ENCODE data around the gene PAIP2B.
"Not testable (repeated sequence)": the region's sequence is repeated elsewhere in the genome, so short reads cannot be mapped to it uniquely, and the experiment has no call there.

Gene PAIP2B, protein sequence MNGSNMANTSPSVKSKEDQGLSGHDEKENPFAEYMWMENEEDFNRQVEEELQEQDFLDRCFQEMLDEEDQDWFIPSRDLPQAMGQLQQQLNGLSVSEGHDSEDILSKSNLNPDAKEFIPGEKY

DNA sequence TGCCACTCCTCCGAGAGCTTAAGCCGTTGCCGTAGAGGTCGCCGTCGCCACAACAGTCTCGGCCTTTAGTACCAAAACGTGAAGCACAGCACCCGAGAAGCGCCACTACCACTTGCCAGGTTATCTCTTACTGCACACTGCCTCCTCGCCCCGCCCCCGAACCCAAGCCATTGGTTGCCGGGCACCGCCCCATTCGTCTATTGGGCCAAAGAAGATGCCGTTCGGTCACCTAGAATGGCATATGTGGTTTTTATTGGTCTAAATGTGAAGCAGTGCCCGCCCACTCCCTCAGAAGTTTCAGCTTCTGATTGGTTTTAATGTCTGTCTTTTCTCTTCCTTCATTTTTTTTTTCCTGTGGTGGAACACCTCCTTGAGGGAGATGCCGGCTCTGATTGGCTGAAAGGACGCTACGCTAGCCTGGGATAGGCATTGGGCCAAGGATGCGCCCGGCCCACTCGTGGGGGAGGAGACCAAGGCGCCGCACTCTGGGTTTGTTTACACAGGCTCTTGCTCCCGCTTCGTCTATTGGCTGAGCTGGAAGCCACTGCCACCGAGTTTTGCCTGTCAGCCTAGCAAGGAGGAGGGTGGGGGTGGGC is at the start of gene PAIP2B:
Gene PAIP2B (minus strand): TSS at position 139 of the 596 bp plus-strand sequence. CDS start 24,514 bp downstream, outside the sequence.
- peak; percentile 100 for DNase-seq
- in situ Hi-C loops (cut with HindIII; ENCODE audit: low pct_ligation_motif_present, low pct_unique_long_range_greater_than_20kb, low sequenced_read_pairs) = no loop called here

DNA sequence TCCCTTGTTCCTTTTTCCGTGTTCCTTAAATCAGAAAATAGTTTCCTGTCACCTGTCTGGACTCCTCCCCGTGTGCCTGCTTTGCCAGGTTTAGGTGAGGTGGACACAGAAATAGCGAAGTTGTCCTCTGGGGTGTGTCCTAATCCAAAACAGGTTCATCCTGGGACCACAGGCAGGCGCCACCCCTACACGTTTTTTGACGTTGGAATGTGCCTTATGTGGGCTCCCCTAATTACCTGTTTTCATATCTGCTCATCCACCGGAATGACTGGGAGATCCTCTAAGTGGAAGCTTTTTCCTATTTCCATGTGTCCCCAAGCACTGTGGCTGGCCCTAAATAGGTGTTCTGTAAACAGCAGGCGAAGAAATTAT is 49.0 kb upstream of the PAIP2B start:
- no peak for DNase-seq
- in situ Hi-C loops (cut with HindIII; ENCODE audit: low pct_ligation_motif_present, low pct_unique_long_range_greater_than_20kb, low sequenced_read_pairs) = no loop called here

DNA sequence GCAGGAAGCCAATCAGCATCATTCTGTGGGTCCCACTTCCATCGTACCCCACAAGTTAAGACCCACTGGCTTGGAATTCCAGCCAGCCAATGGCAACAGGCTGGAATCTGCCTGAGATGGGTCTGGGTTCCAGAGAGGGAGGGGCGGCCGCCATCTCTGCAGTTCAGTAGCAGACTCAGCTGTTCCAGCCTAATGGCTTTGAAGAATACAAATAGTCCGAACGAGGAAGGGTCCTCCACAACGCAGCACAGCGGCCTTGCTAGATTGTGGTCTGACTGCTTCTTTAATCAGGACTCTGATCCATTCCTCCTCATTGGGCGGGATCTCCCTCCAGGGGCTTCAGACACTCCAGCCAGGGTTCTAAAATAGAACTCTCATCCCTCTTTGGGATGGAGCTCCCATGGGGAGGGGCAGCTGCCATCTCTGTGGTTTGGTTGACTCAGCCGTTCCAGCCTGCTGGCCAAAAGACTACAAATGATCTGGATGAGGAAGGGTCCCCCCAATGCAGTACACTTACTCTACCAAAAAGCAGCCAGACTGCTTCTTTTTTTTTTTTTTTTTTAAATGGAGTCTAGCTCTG is 42.7 kb upstream of the PAIP2B start:
- DNase-seq = no peak
- in situ Hi-C loops (cut with HindIII; ENCODE audit: low pct_ligation_motif_present, low pct_unique_long_range_greater_than_20kb, low sequenced_read_pairs) = no loop called here

DNA sequence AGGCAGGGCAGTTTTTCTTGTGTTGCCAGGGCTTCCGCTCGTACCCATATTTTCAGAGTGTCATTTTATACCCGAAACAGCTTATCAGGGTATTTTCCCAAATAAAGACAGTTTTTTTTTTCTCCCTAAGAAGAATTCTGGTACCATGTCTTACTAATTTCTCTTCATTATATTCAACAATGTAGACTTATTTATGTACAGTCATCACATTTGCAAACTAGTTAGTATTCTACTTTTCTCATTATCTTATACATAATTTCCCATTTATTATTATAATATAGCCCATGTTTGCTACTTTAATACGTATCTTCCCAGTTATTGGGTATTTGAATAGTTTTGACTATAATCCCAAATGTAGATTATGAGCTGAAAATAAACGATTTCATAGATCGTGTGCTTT is 36.5 kb upstream of the PAIP2B start:
- no peak for DNase-seq
- in situ Hi-C loops (cut with HindIII; ENCODE audit: low pct_ligation_motif_present, low pct_unique_long_range_greater_than_20kb, low sequenced_read_pairs) = no loop called here

DNA sequence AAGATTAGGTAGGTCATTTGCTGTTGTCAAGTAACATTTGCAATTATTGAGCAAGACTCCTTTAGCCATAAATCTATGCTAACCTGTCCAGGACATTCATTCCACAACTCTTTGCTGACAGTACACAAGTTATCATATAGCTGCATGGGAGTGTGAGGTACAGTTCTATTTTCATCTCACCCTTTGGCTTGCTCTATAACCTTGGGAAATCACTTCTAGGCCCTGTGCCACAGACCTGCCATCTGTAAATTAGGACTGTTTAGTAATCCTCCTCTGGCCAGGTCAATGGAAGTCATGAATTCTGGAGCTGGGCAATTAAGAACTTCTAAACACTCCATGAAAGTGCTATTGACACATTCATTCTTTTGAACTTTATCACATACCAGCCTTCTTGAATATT is 34.6 kb upstream of the PAIP2B start:
- DNase-seq = no peak
- in situ Hi-C loops (cut with HindIII; ENCODE audit: low pct_ligation_motif_present, low pct_unique_long_range_greater_than_20kb, low sequenced_read_pairs) = no loop called here

DNA sequence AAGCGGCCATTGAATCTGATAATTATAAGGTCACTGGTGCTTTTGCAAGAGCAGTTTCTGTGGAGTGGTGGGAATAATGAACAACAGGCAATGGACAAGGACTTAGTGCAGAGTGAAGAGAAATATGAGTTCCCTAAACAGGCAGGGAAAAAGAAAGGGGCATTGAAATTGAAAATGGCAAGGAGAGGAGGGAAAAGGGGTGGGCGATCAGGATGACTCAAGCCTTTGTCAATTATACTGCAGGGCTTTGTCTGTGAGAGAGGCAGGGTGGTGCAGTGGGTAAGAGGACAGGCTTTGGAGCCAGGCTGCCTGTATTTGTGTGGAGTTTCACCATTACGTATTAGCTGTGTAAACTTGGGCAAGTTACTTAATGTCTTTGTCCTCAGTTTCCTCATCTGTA is 29.5 kb upstream of the PAIP2B start:
- DNase-seq = no peak
- in situ Hi-C loops (cut with HindIII; ENCODE audit: low pct_ligation_motif_present, low pct_unique_long_range_greater_than_20kb, low sequenced_read_pairs) = no loop called here

DNA sequence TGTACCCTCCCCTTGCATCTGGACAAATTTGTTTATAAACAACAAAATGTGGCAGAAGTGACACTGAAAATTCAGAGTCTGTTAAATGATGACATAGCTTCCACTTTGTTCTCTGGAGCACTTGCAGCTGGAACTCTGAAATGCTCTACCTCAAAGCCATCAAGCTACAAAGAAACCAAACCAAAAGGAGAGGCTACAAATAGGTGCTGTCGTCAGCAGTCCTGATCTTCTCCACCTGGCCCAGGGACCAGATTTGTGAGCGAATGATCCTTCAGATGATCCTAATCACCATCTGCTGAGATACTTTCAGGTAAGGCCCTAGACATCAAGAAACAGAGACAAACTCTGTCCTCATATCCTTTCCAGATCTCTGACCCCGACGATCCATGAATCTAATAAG is 27.9 kb upstream of the PAIP2B start:
- no peak for DNase-seq
- in situ Hi-C loops (cut with HindIII; ENCODE audit: low pct_ligation_motif_present, low pct_unique_long_range_greater_than_20kb, low sequenced_read_pairs) = no loop called here

DNA sequence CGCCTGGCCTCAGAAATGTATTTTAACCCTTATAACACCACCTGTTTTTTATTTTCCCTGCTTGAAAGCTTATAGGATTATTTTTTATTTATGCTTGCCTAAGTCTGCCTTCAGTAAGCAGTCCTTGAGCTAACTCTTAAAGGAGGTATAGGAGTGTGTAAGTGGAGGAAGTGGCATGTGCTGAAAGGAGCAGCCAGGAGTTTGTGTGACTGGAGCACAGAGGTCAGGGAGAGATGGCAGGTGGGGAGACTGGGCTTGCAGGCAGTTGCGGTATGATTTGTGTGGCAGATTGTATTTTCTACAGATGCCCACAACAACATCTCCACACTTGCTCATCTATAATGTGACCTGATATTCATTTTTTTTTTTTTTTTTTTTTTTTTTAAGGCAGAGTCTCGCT is 27.2 kb upstream of the PAIP2B start:
- no peak for DNase-seq
- in situ Hi-C loops (cut with HindIII; ENCODE audit: low pct_ligation_motif_present, low pct_unique_long_range_greater_than_20kb, low sequenced_read_pairs) = no loop called here

DNA sequence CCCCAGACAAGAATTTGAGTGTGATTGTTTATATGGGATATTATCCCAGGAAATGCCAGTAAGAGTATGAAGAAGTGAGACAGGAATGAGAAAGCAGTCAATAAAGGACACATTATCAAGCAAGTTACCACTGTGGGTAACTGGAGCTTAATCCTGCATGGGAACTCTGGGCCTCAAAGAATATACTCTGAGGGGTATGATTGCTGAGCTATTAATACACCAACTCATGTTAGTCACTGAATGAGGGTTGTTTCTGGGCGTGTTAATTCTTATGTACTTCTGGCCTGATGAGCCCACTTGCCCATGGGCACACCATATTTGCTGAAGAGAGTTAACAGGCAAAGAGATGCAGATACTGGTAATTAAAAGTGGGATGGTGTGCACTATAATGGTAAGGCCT is 26.6 kb upstream of the PAIP2B start:
- in situ Hi-C loops (cut with HindIII; ENCODE audit: low pct_ligation_motif_present, low pct_unique_long_range_greater_than_20kb, low sequenced_read_pairs) = no loop called here
- DNase-seq = no peak

DNA sequence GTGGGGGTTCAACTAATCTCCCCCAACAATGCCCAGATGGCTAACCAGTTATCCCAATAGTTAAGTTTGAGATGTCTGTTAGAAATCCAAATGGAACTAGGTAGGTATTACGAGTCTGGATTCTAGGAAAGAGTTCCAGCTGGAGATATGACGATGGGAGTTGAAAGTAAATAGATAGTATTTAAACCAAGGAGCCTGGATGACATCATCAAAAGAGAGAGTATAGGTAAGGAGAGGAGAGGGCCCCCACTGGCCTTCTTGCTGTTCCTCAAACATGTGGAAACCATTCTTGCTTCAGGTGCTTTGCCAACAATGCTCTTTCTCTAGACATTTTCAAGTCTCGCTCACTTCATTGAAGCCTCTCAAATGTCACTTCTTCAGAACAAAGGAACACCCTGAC is 26.0 kb upstream of the PAIP2B start:
- no peak for DNase-seq
- in situ Hi-C loops (cut with HindIII; ENCODE audit: low pct_ligation_motif_present, low pct_unique_long_range_greater_than_20kb, low sequenced_read_pairs) = no loop called here

DNA sequence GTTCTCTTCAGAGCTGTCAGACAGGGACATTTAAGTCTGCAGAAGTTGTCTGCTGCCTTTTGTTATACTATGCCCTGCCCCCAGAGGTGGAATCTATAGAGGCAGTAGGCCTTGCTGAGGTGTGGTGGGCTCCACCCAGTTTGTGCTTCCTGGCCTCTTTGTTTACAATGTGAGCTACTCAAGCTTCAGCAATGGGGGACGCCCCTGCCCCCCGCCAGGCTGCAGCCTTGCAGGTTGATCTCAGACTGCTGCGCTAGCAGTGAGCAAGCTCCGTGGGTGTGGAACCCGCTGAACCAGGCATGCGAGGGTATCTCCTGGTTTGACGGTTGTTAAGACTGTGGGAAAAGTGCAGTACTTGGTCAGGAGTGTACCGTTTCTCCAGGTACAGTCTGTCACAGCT is 24.0 kb upstream of the PAIP2B start:
- DNase-seq = no peak
- in situ Hi-C loops (cut with HindIII; ENCODE audit: low pct_ligation_motif_present, low pct_unique_long_range_greater_than_20kb, low sequenced_read_pairs) = no loop called here

DNA sequence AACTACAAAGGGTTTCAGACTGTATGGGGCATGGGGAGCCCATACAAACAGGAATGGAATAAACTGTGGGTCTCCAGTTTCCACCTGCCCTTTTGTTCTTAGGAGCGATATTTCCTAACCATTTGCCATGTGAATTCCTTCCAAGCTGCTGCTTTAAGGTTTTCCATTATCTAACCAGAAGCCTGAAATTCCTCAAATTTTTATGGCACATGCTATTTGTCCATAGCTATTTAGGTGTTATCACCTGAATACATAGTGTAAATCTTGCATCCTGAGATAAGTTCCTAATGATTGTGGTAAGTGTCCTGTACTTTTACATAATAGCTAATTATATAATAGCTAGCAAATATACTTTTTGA is 17.4 kb upstream of the PAIP2B start:
- DNase-seq = no peak
- in situ Hi-C loops (cut with HindIII; ENCODE audit: low pct_ligation_motif_present, low pct_unique_long_range_greater_than_20kb, low sequenced_read_pairs) = no loop called here

DNA sequence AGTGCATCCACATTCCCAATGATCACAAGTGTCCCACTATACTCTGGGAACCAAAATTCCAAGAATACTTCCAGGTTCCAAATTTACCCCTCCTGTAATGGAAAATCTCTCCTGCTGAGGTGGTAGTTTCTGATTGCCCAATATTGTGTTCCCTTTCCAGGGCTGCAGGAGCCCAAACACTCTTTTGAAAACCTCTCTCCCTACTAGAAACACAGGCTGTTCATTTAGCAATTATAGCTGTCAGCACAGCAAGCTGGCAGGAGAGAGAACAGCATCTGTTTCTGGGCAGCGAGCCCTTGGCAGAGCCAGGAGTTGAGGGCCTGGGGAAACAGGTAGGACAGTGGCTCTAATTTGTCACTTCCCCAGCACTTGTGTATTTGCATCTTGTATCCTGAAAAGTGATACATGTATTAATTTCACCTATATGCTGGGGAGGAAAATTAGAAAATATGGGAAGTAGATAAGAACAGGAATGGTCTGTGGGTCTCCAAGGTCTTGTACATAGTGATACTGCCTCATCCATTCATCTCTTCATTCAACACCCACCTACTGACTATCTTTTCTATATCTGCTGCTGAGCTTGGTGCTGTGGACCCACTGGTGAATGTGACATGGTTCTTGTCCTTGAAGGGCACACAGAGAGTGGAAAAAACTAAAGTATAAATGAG is 16.9 kb upstream of the PAIP2B start:
- in situ Hi-C loops (cut with HindIII; ENCODE audit: low pct_ligation_motif_present, low pct_unique_long_range_greater_than_20kb, low sequenced_read_pairs) = no loop called here
- DNase-seq = no peak

DNA sequence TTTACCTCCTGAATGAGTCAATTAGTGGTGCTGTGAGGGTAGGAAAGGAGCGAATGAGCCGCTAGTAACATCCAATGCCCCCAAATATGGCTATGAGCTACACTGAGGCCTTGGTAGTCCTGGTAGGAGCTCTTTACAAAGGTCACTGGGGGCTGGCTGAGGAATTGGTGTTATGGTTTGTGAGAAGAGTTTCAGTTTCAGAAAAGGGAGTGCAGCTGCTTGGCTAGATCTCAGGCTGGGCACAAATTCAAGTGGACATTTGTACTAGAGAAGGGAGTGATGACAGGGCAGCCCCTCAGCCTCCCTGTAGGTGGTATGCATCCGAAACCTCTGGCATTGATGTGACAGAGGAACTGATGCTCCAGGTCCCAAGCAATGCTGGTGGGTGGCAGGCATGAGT is 13.9 kb upstream of the PAIP2B start:
- in situ Hi-C loops (cut with HindIII; ENCODE audit: low pct_ligation_motif_present, low pct_unique_long_range_greater_than_20kb, low sequenced_read_pairs) = no loop called here
- DNase-seq = no peak

DNA sequence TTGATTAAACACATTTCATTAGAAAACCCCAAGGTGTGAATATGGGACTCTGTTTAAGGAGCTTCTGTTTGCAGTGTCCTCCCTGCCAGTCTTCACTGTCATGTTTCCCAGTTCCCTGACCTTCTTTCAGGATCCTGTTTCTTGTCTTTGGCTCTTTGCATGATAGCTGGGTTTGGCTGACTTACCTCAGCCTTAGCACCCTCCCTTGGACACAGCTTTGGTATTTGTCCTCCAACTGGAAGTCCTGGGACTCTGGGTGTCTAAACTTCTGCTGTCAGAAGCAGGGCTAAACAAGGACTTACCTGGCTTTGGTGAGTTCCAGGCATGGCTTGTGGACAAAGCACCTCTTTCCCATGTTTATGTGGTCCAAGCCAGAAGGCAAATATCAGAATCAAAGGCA is 11.2 kb upstream of the PAIP2B start:
- in situ Hi-C loops (cut with HindIII; ENCODE audit: low pct_ligation_motif_present, low pct_unique_long_range_greater_than_20kb, low sequenced_read_pairs) = no loop called here
- DNase-seq = no peak

DNA sequence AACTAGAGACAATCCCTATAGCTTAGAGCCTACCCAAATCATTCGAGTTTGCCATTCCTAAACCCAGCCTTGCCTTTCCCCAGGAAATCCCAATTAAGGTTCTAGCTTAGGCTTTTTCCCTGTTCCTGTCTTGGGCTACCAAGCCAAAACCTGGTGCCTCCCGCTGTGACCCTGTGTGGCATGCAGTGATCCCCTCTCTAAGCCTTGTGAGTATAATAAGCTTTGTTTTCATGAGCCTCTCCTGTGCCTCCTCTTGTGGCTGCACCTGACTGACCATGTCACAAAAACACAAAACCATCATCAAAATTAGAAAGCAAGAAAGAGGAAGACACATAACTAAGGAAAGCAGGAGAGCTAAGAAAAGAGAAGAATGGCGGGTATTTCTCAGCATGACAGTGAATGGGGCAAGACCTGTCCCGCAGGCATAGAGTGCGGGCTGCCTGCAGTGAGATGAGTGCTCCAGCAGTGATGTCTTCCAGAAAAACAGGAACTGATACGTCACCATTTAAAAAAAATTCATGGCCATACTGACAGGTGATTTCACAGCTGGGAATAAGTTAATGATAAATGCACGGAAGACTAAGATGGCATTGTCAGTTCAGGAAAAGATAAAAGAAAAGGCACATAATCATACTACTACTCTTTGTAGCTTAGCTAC is 9.2 kb upstream of the PAIP2B start:
- in situ Hi-C loops (cut with HindIII; ENCODE audit: low pct_ligation_motif_present, low pct_unique_long_range_greater_than_20kb, low sequenced_read_pairs) = no loop called here
- no peak for DNase-seq

DNA sequence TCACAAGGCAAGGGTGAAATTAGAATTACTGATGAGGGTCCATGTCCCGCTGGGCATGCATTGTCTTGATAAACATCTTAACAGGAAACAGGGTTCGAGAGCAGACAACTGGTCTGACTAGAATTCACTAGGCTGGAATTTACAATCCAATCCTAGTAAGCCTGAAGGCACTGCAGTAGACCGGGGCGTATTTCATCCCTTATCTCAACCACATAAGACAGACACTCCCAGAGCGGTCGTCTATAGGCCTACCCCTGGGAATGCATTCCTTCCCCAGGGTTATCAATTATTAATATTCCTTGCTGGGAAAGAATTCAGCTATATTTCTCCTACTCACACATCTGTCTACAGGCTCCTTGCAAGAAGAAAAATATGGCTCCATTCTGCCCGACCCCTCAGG is 6.2 kb upstream of the PAIP2B start:
- in situ Hi-C loops (cut with HindIII; ENCODE audit: low pct_ligation_motif_present, low pct_unique_long_range_greater_than_20kb, low sequenced_read_pairs); DNase-seq: not testable (repeated sequence)

DNA sequence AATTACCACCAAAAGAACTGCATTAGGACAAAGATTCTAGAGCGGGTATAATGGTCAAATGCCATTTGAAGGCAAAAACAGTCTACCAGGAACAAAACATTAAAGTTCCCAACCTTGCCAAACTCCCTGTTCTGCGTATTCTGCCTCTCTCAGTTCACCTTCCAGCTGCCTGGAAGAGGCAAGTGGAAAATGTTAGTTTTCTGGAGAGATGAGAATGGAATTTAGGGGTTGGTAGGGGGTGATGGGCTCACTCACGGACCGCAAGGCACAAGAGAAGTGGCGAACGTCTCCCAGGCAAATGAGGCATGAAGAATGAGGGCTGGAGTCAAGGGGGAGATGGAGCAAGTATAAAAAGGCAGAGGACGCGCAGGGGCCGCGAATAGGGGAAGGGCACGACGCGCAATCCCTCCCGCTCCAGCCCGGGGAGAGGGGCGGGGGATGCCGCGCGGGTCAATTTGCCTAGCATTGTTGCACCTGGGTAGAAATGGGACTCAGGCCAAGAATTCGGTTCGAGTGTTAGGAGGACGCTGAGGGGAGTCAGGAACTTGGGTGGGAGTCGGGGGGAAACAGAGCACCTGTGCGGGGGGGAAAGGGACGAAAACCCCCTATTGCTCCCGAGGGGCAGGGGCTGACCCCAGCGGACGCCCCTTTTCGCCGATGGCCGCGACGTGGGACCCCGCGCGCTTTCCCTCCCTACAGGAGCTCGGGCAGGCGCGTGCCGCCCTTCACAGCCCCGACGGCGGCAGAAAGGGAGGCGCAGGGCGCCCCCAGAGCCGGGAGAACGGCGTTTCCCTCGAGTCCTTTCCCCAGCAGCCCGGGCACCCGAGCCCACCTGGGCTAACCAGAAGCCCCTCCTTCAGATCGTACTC is 573 bp downstream of the PAIP2B start:
- no peak for DNase-seq
- in situ Hi-C loops (cut with HindIII; ENCODE audit: low pct_ligation_motif_present, low pct_unique_long_range_greater_than_20kb, low sequenced_read_pairs) = no loop called here

DNA sequence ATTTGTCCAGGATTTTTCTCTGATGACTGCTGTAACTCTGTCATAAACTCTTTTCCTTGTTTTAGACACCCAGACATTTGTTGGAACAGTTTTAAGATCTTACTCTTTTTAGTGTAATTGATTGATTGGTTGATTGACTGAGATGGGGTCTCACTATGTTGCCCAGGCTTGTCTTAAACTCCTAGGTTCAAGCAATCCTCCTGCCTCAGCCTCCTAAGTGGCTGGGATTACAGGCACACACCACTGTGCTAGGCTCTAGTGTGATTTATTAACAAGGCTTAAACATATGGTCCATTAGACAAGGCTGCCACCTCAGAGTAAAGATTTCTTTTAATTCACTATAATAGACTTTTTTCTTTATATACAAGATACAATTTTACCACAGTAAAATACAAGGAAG is 2.0 kb downstream of the PAIP2B start:
- in situ Hi-C loops (cut with HindIII; ENCODE audit: low pct_ligation_motif_present, low pct_unique_long_range_greater_than_20kb, low sequenced_read_pairs) = no loop called here
- DNase-seq = no peak
